ENCODE results near the gene SIPA1L3.

GRCh38 chr19:38144667-38145066 lies 237.7 kb downstream of the SIPA1L3 start:
- TF ChIP-seq CTCF (IDR thresholded peaks at IDR 0.05) (no peak), POLR2A (IDR thresholded peaks at IDR 0.05) (no peak)

All from adrenal gland (tissue), 5 donors.